HCT116 (cell line): ENCODE data around the gene PLCD3. TPM values are rescaled to one million over a fixed set of nuclear protein-coding genes. Genes with fewer than 3 reads are reported as not detected.

ENCODE experiments used
- ATAC-seq: fragments of 200-7000 bp; cut with Tn5 transposase; 2 replicates; pipeline ENCODE4 v1.9.1; 2020; ENCODE audit warnings: mild to moderate bottlenecking, moderate library complexity
- BruUV-seq: library from RNA; stranded (reverse); fragments of 400-500 nt; replicated peaks from 2 replicates; lab custom pipeline; 2021; lab: Mats Ljungman, UMichigan
- CTCF ChIA-PET: fragments of 300-600 bp; sonication (Branson Sonifier 250); formaldehyde crosslinking; loops from one replicate; lab custom pipeline; 2021; ENCODE audit warnings: antibody characterized with exemption; lab: Charles Lee
- POLR2A ChIA-PET: fragments of 300-600, 350-600 bp; sonication (Branson Sonifier 250); formaldehyde crosslinking; loops from one replicate; lab custom pipeline; 2021; ENCODE audit warnings: antibody characterized with exemption; lab: Charles Lee
- RAD21 ChIA-PET, 2 experiments: fragments of 300-600 bp; sonication (Branson Sonifier 250); formaldehyde crosslinking; loops; one replicate each; lab custom pipeline; 2023; ENCODE audit warnings: low total read pairs in 2 of 2; ENCODE audit not compliant: uncharacterized antibody in 2 of 2, unreplicated experiment in 2 of 2, low non-redundant PET in 1 of 2; lab: Charles Lee
- DNase-seq: peaks from one replicate; pipeline ENCODE4 v3.0.0-alpha.2; 2010; ENCODE audit warnings: low read depth, low spot score
- H2AFZ ChIP-seq: fragments of 200-600 bp; shearing (Covaris generic), sonication (generic); 2 replicates; pipeline ENCODE4 v1.6.1; 2017; ENCODE audit warnings: low read depth, mixed run types, mixed read lengths, antibody characterized with exemption, low read length; ENCODE audit not compliant: poor library complexity, severe bottlenecking
- H3K27ac ChIP-seq: 2 replicates; pipeline ENCODE4 v1.5.1; 2012; ENCODE audit warnings: low read depth, low read length
- H3K27me3 ChIP-seq: fragments of 200-600 bp; sonication (generic); 2 replicates; pipeline ENCODE4 v1.6.1; 2016; ENCODE audit warnings: mixed run types, low read length, mixed read lengths; ENCODE audit not compliant: insufficient read depth
- H3K36me3 ChIP-seq, 2 experiments: fragments of 200-500 bp in 1 of 2; fragments of 200-600 bp in 1 of 2; sonication (Bioruptor generic) in 1 of 2; sonication (generic) in 1 of 2; 2 replicates each; pipeline versions ENCODE4 v1.5.1 to v1.6.1; 2014 to 2016; ENCODE audit warnings: low read length in 2 of 2, inconsistent platforms in 1 of 2, mixed read lengths in 1 of 2, mixed run types in 1 of 2; ENCODE audit not compliant: insufficient read depth in 2 of 2, control insufficient read depth in 1 of 2
- H3K4me1 ChIP-seq, 2 experiments: fragments of 200-600 bp in 1 of 2; sonication (generic) in 1 of 2; 2 replicates each; pipeline versions ENCODE4 v1.5.1 to v1.6.1; 2012 to 2017; ENCODE audit warnings: low read length in 2 of 2, inconsistent platforms in 1 of 2, mild to moderate bottlenecking in 1 of 2, mixed read lengths in 1 of 2, mixed run types in 1 of 2, moderate library complexity in 1 of 2; ENCODE audit not compliant: insufficient read depth in 2 of 2, control insufficient read depth in 1 of 2
- H3K4me2 ChIP-seq: fragments of 200-600 bp; sonication (generic); 2 replicates; pipeline ENCODE4 v1.6.1; 2017; ENCODE audit warnings: mixed run types, low read length, mixed read lengths
- H3K4me3 ChIP-seq, 2 experiments: fragments of 200-600 bp in 1 of 2; sonication (generic) in 1 of 2; replicated peaks in 1 of 2; 2 replicates each; pipeline ENCODE4 v1.5.1; 2011 to 2016; ENCODE audit warnings: low read length in 2 of 2, control low read depth in 1 of 2, low read depth in 1 of 2, mild to moderate bottlenecking in 1 of 2, mixed read lengths in 1 of 2, mixed run types in 1 of 2
- H3K79me2 ChIP-seq: fragments of 200-600 bp; sonication (generic); 2 replicates; pipeline ENCODE4 v1.6.1; 2017; ENCODE audit warnings: mild to moderate bottlenecking, mixed run types, low read length, moderate library complexity, mixed read lengths; ENCODE audit not compliant: insufficient read depth
- H3K9ac ChIP-seq: fragments of 200-600 bp; sonication (generic); 2 replicates; pipeline ENCODE4 v1.6.1; 2016; ENCODE audit warnings: low read length, mixed read lengths
- H3K9me2 ChIP-seq: fragments of 200-600 bp; sonication (generic), shearing (Covaris generic); 2 replicates; pipeline ENCODE4 v1.6.1; 2017; ENCODE audit warnings: mixed run types, mild to moderate bottlenecking, moderate library complexity; ENCODE audit not compliant: insufficient read depth
- H3K9me3 ChIP-seq, 2 experiments: fragments of 200-500 bp in 1 of 2; fragments of 200-600 bp in 1 of 2; sonication (Bioruptor generic) in 1 of 2; sonication (generic) in 1 of 2; 2 replicates each; pipeline ENCODE4 v1.6.1; 2014 to 2017; ENCODE audit warnings: low read length in 2 of 2, mixed read lengths in 2 of 2, inconsistent platforms in 1 of 2, low read depth in 1 of 2, mild to moderate bottlenecking in 1 of 2, mixed run types in 1 of 2, moderate library complexity in 1 of 2; ENCODE audit not compliant: control insufficient read depth in 1 of 2, insufficient read depth in 1 of 2
- H4K20me1 ChIP-seq: fragments of 200-600 bp; sonication (generic), shearing (Covaris generic); 2 replicates; pipeline ENCODE4 v1.6.1; 2017; ENCODE audit warnings: mixed run types, mild to moderate bottlenecking, moderate library complexity; ENCODE audit not compliant: insufficient read depth
- ATF3 ChIP-seq: IDR thresholded peaks from 2 replicates; pipeline ENCODE4 v1.6.1; 2012
- CEBPB ChIP-seq: IDR thresholded peaks from 2 replicates; pipeline ENCODE4 v1.6.1; 2012; ENCODE audit warnings: low read depth
- CTCF ChIP-seq, 3 experiments: fragments of 200-600 bp in 1 of 3; sonication (generic) in 1 of 3; IDR thresholded peaks in 2 of 3; conservative IDR thresholded peaks in 1 of 3; 2 replicates each; pipeline ENCODE4 v1.5.1; 2012 to 2017; ENCODE audit warnings: low read depth in 2 of 3, low read length in 2 of 3, antibody characterized with exemption in 1 of 3, borderline replicate concordance in 1 of 3, control low read depth in 1 of 3, mild to moderate bottlenecking in 1 of 3, mixed read lengths in 1 of 3, mixed run types in 1 of 3, moderate library complexity in 1 of 3; ENCODE audit not compliant: insufficient read depth in 1 of 3
- EGR1 ChIP-seq: IDR thresholded peaks from 2 replicates; pipeline ENCODE4 v1.6.1; 2012; ENCODE audit warnings: low read depth
- ELF1 ChIP-seq: IDR thresholded peaks from 2 replicates; pipeline ENCODE4 v1.6.1; 2012; ENCODE audit warnings: low read depth, borderline replicate concordance
- EZH2 ChIP-seq: fragments of 200-600 bp; sonication (generic); IDR thresholded peaks from 2 replicates; pipeline ENCODE4 v1.6.1; 2017; ENCODE audit warnings: antibody characterized with exemption, mixed run types
- EZH2phosphoT487 ChIP-seq: fragments of 200-600 bp; IDR thresholded peaks from 2 replicates; pipeline ENCODE4 v1.6.1; 2018; ENCODE audit warnings: antibody characterized with exemption, borderline replicate concordance
- FOSL1 ChIP-seq: IDR thresholded peaks from 2 replicates; pipeline ENCODE4 v1.6.1; 2012; ENCODE audit warnings: low read depth
- MAX ChIP-seq: IDR thresholded peaks from 2 replicates; pipeline ENCODE4 v1.6.1; 2012
- POLR2A ChIP-seq: IDR thresholded peaks from 2 replicates; pipeline ENCODE4 v1.7.0; 2011; ENCODE audit warnings: borderline replicate concordance; ENCODE audit not compliant: insufficient read depth, insufficient read length; ENCODE audit errors: extremely low read depth
- POLR2AphosphoS5 ChIP-seq: IDR thresholded peaks from 2 replicates; pipeline ENCODE4 v1.6.1; 2011; ENCODE audit warnings: mild to moderate bottlenecking, low read depth, low read length, moderate library complexity
- RAD21 ChIP-seq: IDR thresholded peaks from 2 replicates; pipeline ENCODE4 v1.6.1; 2012; ENCODE audit warnings: low read depth, mild to moderate bottlenecking
- REST ChIP-seq: IDR thresholded peaks from 2 replicates; pipeline ENCODE4 v1.6.1; 2012; ENCODE audit warnings: low read depth
- SRF ChIP-seq: IDR thresholded peaks from 2 replicates; pipeline ENCODE4 v1.6.1; 2012; ENCODE audit warnings: low read depth
- TCF7L2 ChIP-seq: IDR thresholded peaks from 2 replicates; pipeline ENCODE4 v1.7.0; 2011; ENCODE audit warnings: borderline replicate concordance, inconsistent platforms; ENCODE audit not compliant: insufficient read depth, insufficient read length; ENCODE audit errors: extremely low read depth
- YY1 ChIP-seq: IDR thresholded peaks from 2 replicates; pipeline ENCODE4 v1.6.1; 2011; ENCODE audit warnings: low read length, low read depth, moderate library complexity, mild to moderate bottlenecking; ENCODE audit not compliant: insufficient replicate concordance; ENCODE audit errors: extremely low read depth
- ZBTB33 ChIP-seq: IDR thresholded peaks from 2 replicates; pipeline ENCODE4 v1.6.1; 2011; ENCODE audit warnings: mild to moderate bottlenecking, low read length, moderate library complexity; ENCODE audit not compliant: insufficient replicate concordance; ENCODE audit errors: extremely low read depth
- ZFX ChIP-seq: fragments of 450-650 bp; IDR thresholded peaks from 2 replicates; pipeline ENCODE4 v1.6.1; 2017
- ZNF274 ChIP-seq: fragments of 200-500 bp; sonication (Bioruptor generic); IDR thresholded peaks from 2 replicates; pipeline ENCODE4 v1.6.1; 2014; ENCODE audit warnings: mild to moderate bottlenecking, low read depth, low read length, inconsistent platforms
- intact Hi-C: fragments of 100-400 bp; cut with micrococcal nuclease; formaldehyde crosslinking; loops from 2 replicates; pipeline ENCODE4 v1.10.0; 2022
- total RNA-seq: library from RNA; stranded (reverse); gene quantifications from one replicate; pipeline ENCODE4 v1.2.1, GENCODE V29; 2021; ENCODE audit not compliant: unreplicated experiment

PLCD3 gene
- total RNA-seq, 1 experiment from 2014 or later = 197 TPM

- no peaks in the 10 kb centered on the region for H3K9me2 ChIP-seq
- H3K4me2 ChIP-seq = no peak overlapping the region
- H2AFZ ChIP-seq = no peak overlapping the region
- intact Hi-C loops = no loop called here
- ChIA-PET CTCF (no interaction called here), RAD21 (no interaction called here), POLR2A (no interaction called here)
- no peak overlapping the region for H3K9ac ChIP-seq
- no peak overlapping the region for H3K4me3 ChIP-seq
- H3K27ac ChIP-seq = no peak overlapping the region
- peaks cover 57% of the 10 kb centered on the region for H3K79me2 ChIP-seq
- DNase-seq (no peak), ATAC-seq (no peak)
- H3K36me3 ChIP-seq = peaks cover 24 to 30% of the 10 kb centered on the region in 2 experiments; a peak in 2 of 4 replicates
- no TSS peak for BruUV-seq
- peaks cover 0 to 6% of the 10 kb centered on the region in 2 experiments; a peak in 2 of 4 replicates for H3K4me1 ChIP-seq
- no peaks in the 10 kb centered on the region for H3K9me3 ChIP-seq
- H4K20me1 ChIP-seq = no peaks in the 10 kb centered on the region; the same call in 1 of the 2 replicates
- no peaks in the 10 kb centered on the region for H3K27me3 ChIP-seq
- no peak for TF ChIP-seq RAD21
- no peak for TF ChIP-seq ZNF274
- TF ChIP-seq EZH2 = no peak
- TF ChIP-seq CTCF (IDR thresholded peaks at IDR 0.05 in 2 of 3, conservative IDR thresholded peaks at IDR 0.05 in 1 of 3; ENCODE audit: borderline replicate concordance in 1 of 3, insufficient read depth in 1 of 3, low read depth in 2 of 3, low read length in 2 of 3) = no peak
- no peak for TF ChIP-seq EZH2phosphoT487
- TF ChIP-seq YY1 = no peak
- no peak for TF ChIP-seq ATF3
- TF ChIP-seq CEBPB = no peak
- no peak for TF ChIP-seq REST
- no peak for TF ChIP-seq ZFX
- TF ChIP-seq ZBTB33 = no peak
- no peak for TF ChIP-seq ELF1
- TF ChIP-seq POLR2A = no peak
- no peak for TF ChIP-seq POLR2AphosphoS5
- no peak for TF ChIP-seq MAX
- TF ChIP-seq EGR1 = no peak
- no peak for TF ChIP-seq SRF
- TF ChIP-seq FOSL1 = no peak
- TF ChIP-seq TCF7L2 = no peak
- TF ChIP-seq, all 23 proteins: peak for 0
These were observed 51.1 kb downstream of the PLCD3 start for GRCh38 chr17:45081047-45081703.
